ENCODE data around the gene CLEC19A. TPM values are rescaled to one million over a fixed set of nuclear protein-coding genes. Genes with fewer than 3 reads are reported as not detected.

The CLEC19A gene
- total RNA-seq, 2 experiments from 2014 or later: not detected

GRCh38 chr16:19291475-19291874, 5.9 kb downstream of the CLEC19A start:
- DNase-seq: peak in 2 of 14 experiments; percentile 7 to 12
- Histone ChIP-seq H3K9me3 (ENCODE audit: control insufficient read depth in 1 of 2, insufficient read depth in 1 of 2, low read length in 2 of 2) (no peaks in the 10 kb centered on the region), H3K4me3 (ENCODE audit: low read length) (no peak overlapping the region), H3K36me3 (ENCODE audit: insufficient read depth, low read length) (no peaks in the 10 kb centered on the region), H3K27ac (ENCODE audit: low read depth in 1 of 2, low read length in 2 of 2) (no peak overlapping the region), H3K4me1 (ENCODE audit: insufficient read depth, low read length) (no peaks in the 10 kb centered on the region), H3K27me3 (ENCODE audit: control insufficient read depth in 1 of 2, insufficient read depth in 2 of 2, low read length in 2 of 2) (peaks cover 0 to 2% of the 10 kb centered on the region in 2 experiments)
- Mint-ChIP-seq H3K9me3 (no peaks in the 10 kb centered on the region), H3K27ac (no peak overlapping the region), H3K4me1 (ENCODE audit: low read depth) (peaks cover 9% of the 10 kb centered on the region), H3K4me3 (no peak overlapping the region), H3K27me3 (peaks cover 12% of the 10 kb centered on the region), H3K36me3 (ENCODE audit: low read depth) (no peaks in the 10 kb centered on the region)
- no peak for TF ChIP-seq CTCF (IDR thresholded peaks at IDR 0.05)
- ChIA-PET POLR2A (no interaction called here), CTCF (no interaction called here)
- intact Hi-C loops (cut with DNase I, micrococcal nuclease): no loop called here
- ATAC-seq (ENCODE audit: poor library complexity): no peak

GRCh38 chr16:19292186-19292585, 6.7 kb downstream of the CLEC19A start:
- Histone ChIP-seq H3K27me3 (ENCODE audit: control insufficient read depth in 1 of 2, insufficient read depth in 2 of 2, low read length in 2 of 2) (peaks cover 0 to 2% of the 10 kb centered on the region in 2 experiments), H3K36me3 (ENCODE audit: insufficient read depth, low read length) (no peaks in the 10 kb centered on the region), H3K27ac (ENCODE audit: low read depth in 1 of 2, low read length in 2 of 2) (no peak overlapping the region), H3K9me3 (ENCODE audit: control insufficient read depth in 1 of 2, insufficient read depth in 1 of 2, low read length in 2 of 2) (no peaks in the 10 kb centered on the region), H3K4me1 (ENCODE audit: insufficient read depth, low read length) (no peaks in the 10 kb centered on the region), H3K4me3 (ENCODE audit: low read length) (no peak overlapping the region)
- DNase-seq (no peak), ATAC-seq (ENCODE audit: poor library complexity) (no peak)
- peaks cover 12% of the 10 kb centered on the region for H3K27me3 Mint-ChIP-seq
- CTCF ChIA-PET: no interaction called here
- H3K27ac Mint-ChIP-seq: no peak overlapping the region
- no peaks in the 10 kb centered on the region for H3K36me3 Mint-ChIP-seq (ENCODE audit: low read depth)
- no peak for TF ChIP-seq CTCF (IDR thresholded peaks at IDR 0.05)
- intact Hi-C loops (cut with DNase I, micrococcal nuclease): no loop called here
- H3K4me1 Mint-ChIP-seq (ENCODE audit: low read depth): peaks cover 9% of the 10 kb centered on the region
- POLR2A ChIA-PET: no interaction called here
- H3K4me3 Mint-ChIP-seq: no peak overlapping the region
- no peaks in the 10 kb centered on the region for H3K9me3 Mint-ChIP-seq

- H3K4me3 Mint-ChIP-seq: no peak overlapping the region
- peak in 3 of 14 experiments; percentile 11 to 49 (median 49) for DNase-seq
Measured at GRCh38 chr16:19294156-19294649, 8.7 kb downstream of the CLEC19A start.

More at GRCh38 chr16:19294156-19294649, 8.7 kb downstream of the CLEC19A start:
- Histone ChIP-seq H3K4me3 (ENCODE audit: low read length) (no peak overlapping the region), H3K4me1 (ENCODE audit: insufficient read depth, low read length) (no peaks in the 10 kb centered on the region), H3K36me3 (ENCODE audit: insufficient read depth, low read length) (no peaks in the 10 kb centered on the region), H3K9me3 (ENCODE audit: control insufficient read depth in 1 of 2, insufficient read depth in 1 of 2, low read length in 2 of 2) (no peaks in the 10 kb centered on the region), H3K27ac (ENCODE audit: low read depth in 1 of 2, low read length in 2 of 2) (no peak overlapping the region), H3K27me3 (ENCODE audit: control insufficient read depth in 1 of 2, insufficient read depth in 2 of 2, low read length in 2 of 2) (peaks cover 0 to 2% of the 10 kb centered on the region in 2 experiments)
- no peak overlapping the region for H3K27ac Mint-ChIP-seq
- no peak for TF ChIP-seq CTCF (IDR thresholded peaks at IDR 0.05)
- H3K4me1 Mint-ChIP-seq (ENCODE audit: low read depth): peaks cover 9% of the 10 kb centered on the region
- no peaks in the 10 kb centered on the region for H3K9me3 Mint-ChIP-seq
- ChIA-PET POLR2A (no interaction called here), CTCF (no interaction called here)
- H3K27me3 Mint-ChIP-seq: peaks cover 9% of the 10 kb centered on the region
- ATAC-seq (ENCODE audit: poor library complexity): no peak
- intact Hi-C loops (cut with DNase I, micrococcal nuclease): no loop called here
- no peaks in the 10 kb centered on the region for H3K36me3 Mint-ChIP-seq (ENCODE audit: low read depth)
